H9 (cell line): Measurements from ENCODE around the gene OBI1. TPM values are rescaled to one million over a fixed set of nuclear protein-coding genes. Genes with fewer than 3 reads are reported as not detected.

Experiments
- DNase-seq: peaks from one replicate; pipeline ENCODE4 v3.0.0-alpha.2; 2017
- H2AFZ ChIP-seq: one replicate; pipeline ENCODE4 v1.6.1; 2013; ENCODE audit warnings: mild to moderate bottlenecking, low read length, control low read depth, moderate library complexity
- H2AK5ac ChIP-seq: 2 replicates; pipeline ENCODE4 v1.6.1; 2013; ENCODE audit warnings: low read length, control low read depth, mixed read lengths; ENCODE audit not compliant: insufficient read length
- H2BK120ac ChIP-seq: one replicate; pipeline ENCODE4 v1.6.1; 2013; ENCODE audit warnings: low read depth, mild to moderate bottlenecking, low read length, control low read depth, inconsistent platforms; ENCODE audit not compliant: poor library complexity, severe bottlenecking
- H2BK12ac ChIP-seq: 2 replicates; pipeline ENCODE4 v1.6.1; 2013; ENCODE audit warnings: low read length, control low read depth, mixed read lengths, low read depth; ENCODE audit not compliant: insufficient read length
- H2BK15ac ChIP-seq: 2 replicates; pipeline ENCODE4 v1.6.1; 2013; ENCODE audit warnings: low read depth, low read length, control low read depth
- H2BK20ac ChIP-seq: one replicate; pipeline ENCODE4 v1.6.1; 2013; ENCODE audit warnings: low read depth, mild to moderate bottlenecking, low read length, control low read depth, inconsistent platforms; ENCODE audit not compliant: poor library complexity, severe bottlenecking
- H2BK5ac ChIP-seq: 2 replicates; pipeline ENCODE4 v1.6.1; 2013; ENCODE audit warnings: low read length, control low read depth, mixed read lengths; ENCODE audit not compliant: insufficient read length
- H3K14ac ChIP-seq: 2 replicates; pipeline ENCODE4 v1.6.1; 2013; ENCODE audit warnings: low read length, control low read depth; ENCODE audit not compliant: insufficient read depth
- H3K18ac ChIP-seq: 2 replicates; pipeline ENCODE4 v1.6.1; 2013; ENCODE audit warnings: low read depth, mild to moderate bottlenecking, mixed read lengths, low read length, control low read depth; ENCODE audit not compliant: insufficient read length
- H3K23ac ChIP-seq: 2 replicates; pipeline ENCODE4 v1.6.1; 2013; ENCODE audit warnings: low read length, control low read depth, mixed read lengths, low read depth; ENCODE audit not compliant: insufficient read length
- H3K23me2 ChIP-seq: 2 replicates; pipeline ENCODE4 v1.6.1; 2013; ENCODE audit warnings: low read depth, mild to moderate bottlenecking, mixed read lengths, low read length, control low read depth; ENCODE audit not compliant: insufficient read length, poor library complexity, severe bottlenecking
- H3K27ac ChIP-seq: 2 replicates; pipeline ENCODE4 v1.5.1; 2013; ENCODE audit warnings: low read length, control low read depth, mixed read lengths, low read depth; ENCODE audit not compliant: insufficient read length
- H3K27me3 ChIP-seq: 2 replicates; pipeline ENCODE4 v1.6.1; 2013; ENCODE audit warnings: low read length, control low read depth, inconsistent platforms; ENCODE audit not compliant: insufficient read depth
- H3K4ac ChIP-seq: 2 replicates; pipeline ENCODE4 v1.6.1; 2013; ENCODE audit warnings: low read depth, mild to moderate bottlenecking, control low read depth, inconsistent platforms, low read length, moderate library complexity
- H3K4me1 ChIP-seq: 2 replicates; pipeline ENCODE4 v1.6.1; 2013; ENCODE audit warnings: low read length, control low read depth, inconsistent platforms; ENCODE audit not compliant: insufficient read depth
- H3K4me2 ChIP-seq: 2 replicates; pipeline ENCODE4 v1.6.1; 2013; ENCODE audit warnings: low read length, control low read depth, mixed read lengths; ENCODE audit not compliant: insufficient read length, insufficient read depth
- H3K56ac ChIP-seq: 2 replicates; pipeline ENCODE4 v1.6.1; 2013; ENCODE audit warnings: low read depth, mild to moderate bottlenecking, mixed read lengths, low read length, control low read depth; ENCODE audit not compliant: insufficient read length
- H3K79me1 ChIP-seq: 2 replicates; pipeline ENCODE4 v1.6.1; 2013; ENCODE audit warnings: low read depth, mild to moderate bottlenecking, moderate library complexity, low read length, control low read depth, inconsistent platforms; ENCODE audit not compliant: insufficient read depth, poor library complexity, severe bottlenecking
- H3K79me2 ChIP-seq: 2 replicates; pipeline ENCODE4 v1.6.1; 2013; ENCODE audit warnings: low read length, control low read depth, inconsistent platforms; ENCODE audit not compliant: insufficient read depth
- H3K9ac ChIP-seq: 2 replicates; pipeline ENCODE4 v1.6.1; 2013; ENCODE audit warnings: low read length, control low read depth, mixed read lengths; ENCODE audit not compliant: insufficient read length; ENCODE audit errors: extremely low read depth
- H3K9me3 ChIP-seq: one replicate; pipeline ENCODE4 v1.6.1; 2013; ENCODE audit warnings: low read depth, low read length, inconsistent platforms; ENCODE audit not compliant: control insufficient read depth
- H3T11ph ChIP-seq: one replicate; pipeline ENCODE4 v1.6.1; 2013; ENCODE audit warnings: mild to moderate bottlenecking, low read length, control low read depth, inconsistent platforms
- H4K20me1 ChIP-seq: one replicate; pipeline ENCODE4 v1.6.1; 2013; ENCODE audit not compliant: control insufficient read depth, insufficient read length, insufficient read depth
- H4K5ac ChIP-seq: 2 replicates; pipeline ENCODE4 v1.6.1; 2013; ENCODE audit warnings: low read depth, mild to moderate bottlenecking, mixed read lengths, low read length, control low read depth; ENCODE audit not compliant: insufficient read length
- H4K8ac ChIP-seq: replicated peaks from 2 replicates; pipeline ENCODE4 v1.6.1; 2013; ENCODE audit warnings: low read length, control low read depth, mixed read lengths, low read depth; ENCODE audit not compliant: insufficient read length
- H4K91ac ChIP-seq: 2 replicates; pipeline ENCODE4 v1.6.1; 2013; ENCODE audit warnings: low read depth, mild to moderate bottlenecking, moderate library complexity, mixed read lengths, low read length, control low read depth; ENCODE audit not compliant: insufficient read length
- H3K27ac Mint-ChIP-seq, 3 experiments: 2 replicates in 2 of 3; 3 replicates in 1 of 3; pipeline ENCODE4 v1.8.0; 2020 to 2021; ENCODE audit warnings: mixed read lengths in 3 of 3, mild to moderate bottlenecking in 1 of 3, moderate library complexity in 1 of 3
- H3K27me3 Mint-ChIP-seq: 2 replicates; pipeline ENCODE4 v1.8.0; 2021; ENCODE audit warnings: low read depth, mild to moderate bottlenecking, moderate library complexity, mixed read lengths
- H3K36me3 Mint-ChIP-seq, 3 experiments: 2 replicates in 2 of 3; 3 replicates in 1 of 3; pipeline ENCODE4 v1.8.0; 2020 to 2021; ENCODE audit warnings: low read depth in 3 of 3, mixed read lengths in 3 of 3; ENCODE audit not compliant: insufficient read depth in 1 of 3
- H3K4me1 Mint-ChIP-seq, 2 experiments: 2 replicates each; pipeline ENCODE4 v1.8.0; 2020; ENCODE audit warnings: mixed read lengths in 2 of 2
- H3K4me3 Mint-ChIP-seq, 2 experiments: 2 replicates in 1 of 2; 3 replicates in 1 of 2; pipeline ENCODE4 v1.8.0; 2020 to 2021; ENCODE audit warnings: mild to moderate bottlenecking in 2 of 2, mixed read lengths in 2 of 2, moderate library complexity in 1 of 2
- H3K9me3 Mint-ChIP-seq, 2 experiments: 2 replicates in 1 of 2; 3 replicates in 1 of 2; pipeline ENCODE4 v1.8.0; 2020; ENCODE audit warnings: mild to moderate bottlenecking in 2 of 2, mixed read lengths in 2 of 2, moderate library complexity in 1 of 2
- WGBS: extraction: QIAGEN DNeasy Blood & Tissue Kit; methylation state at CpG from one replicate; pipeline ENCODE4 v1.1.7; 2013; ENCODE audit warnings: missing lambda C conversion rate, low lambda C conversion rate, mixed read lengths; ENCODE audit not compliant: insufficient read length; ENCODE audit errors: extremely low coverage; 5-methylcytosine and 5-hydroxymethylcytosine counted together
- total RNA-seq: library from RNA; stranded (reverse); gene quantifications from 2 replicates; pipeline ENCODE4 v1.2.1, GENCODE V29; 2021
- TF ChIP-seq, protein P1 (sequence below): fragments of 200-600 bp; sonication (generic); conservative IDR thresholded peaks from 3 replicates; pipeline ENCODE4 v1.8.0; 2021; ENCODE audit warnings: antibody characterized with exemption, mild to moderate bottlenecking

The OBI1 gene
- total RNA-seq, 1 experiment from 2014 or later, result 24.4 TPM

DNA sequence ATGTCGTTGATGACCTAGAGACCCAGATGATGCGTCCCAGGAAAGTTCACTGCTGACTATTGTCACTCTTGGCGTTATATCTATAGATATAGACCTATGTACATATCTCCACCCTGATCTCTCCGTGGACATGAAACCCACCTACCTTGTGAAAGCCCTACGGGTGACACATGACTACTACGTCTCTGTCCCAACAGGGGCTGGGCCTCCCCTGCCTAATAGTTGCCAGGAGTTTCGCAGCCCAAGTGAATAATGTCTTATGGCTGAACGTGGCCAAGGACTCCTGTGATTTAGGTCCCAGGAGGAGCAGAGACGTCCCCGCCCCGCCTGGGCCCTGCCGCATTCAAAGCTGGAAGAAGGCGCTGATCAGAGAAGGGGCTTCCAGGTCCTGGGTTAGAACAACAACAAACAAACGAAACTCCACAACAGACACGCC lies 50.7 kb downstream of the OBI1 start:
- H3T11ph ChIP-seq, result no peak overlapping the region
- H3K4me2 ChIP-seq, result peak overlapping the region; percentile 48
- no peak overlapping the region for H3K56ac ChIP-seq
- H3K23ac ChIP-seq, result no peak overlapping the region
- no peak overlapping the region for H3K27ac ChIP-seq
- no peaks in the 10 kb centered on the region; a peak in 1 of 7 replicates for H3K36me3 Mint-ChIP-seq
- no peak overlapping the region for H4K8ac ChIP-seq
- H2BK20ac ChIP-seq, result no peak overlapping the region
- no peak overlapping the region for H4K91ac ChIP-seq
- H3K27ac Mint-ChIP-seq, result no peak overlapping the region
- no peaks in the 10 kb centered on the region for H3K9me3 ChIP-seq
- no peak overlapping the region for H2AFZ ChIP-seq
- H2BK5ac ChIP-seq, result no peak overlapping the region
- H3K4me1 Mint-ChIP-seq, result peaks cover 29 to 53% of the 10 kb centered on the region in 2 experiments
- no peaks in the 10 kb centered on the region for H3K4me1 ChIP-seq
- no peak overlapping the region; the same call in 1 of the 2 replicates for H3K14ac ChIP-seq
- no peak overlapping the region for H4K5ac ChIP-seq
- H4K20me1 ChIP-seq, result no peaks in the 10 kb centered on the region
- TF ChIP-seq, protein P1, sequence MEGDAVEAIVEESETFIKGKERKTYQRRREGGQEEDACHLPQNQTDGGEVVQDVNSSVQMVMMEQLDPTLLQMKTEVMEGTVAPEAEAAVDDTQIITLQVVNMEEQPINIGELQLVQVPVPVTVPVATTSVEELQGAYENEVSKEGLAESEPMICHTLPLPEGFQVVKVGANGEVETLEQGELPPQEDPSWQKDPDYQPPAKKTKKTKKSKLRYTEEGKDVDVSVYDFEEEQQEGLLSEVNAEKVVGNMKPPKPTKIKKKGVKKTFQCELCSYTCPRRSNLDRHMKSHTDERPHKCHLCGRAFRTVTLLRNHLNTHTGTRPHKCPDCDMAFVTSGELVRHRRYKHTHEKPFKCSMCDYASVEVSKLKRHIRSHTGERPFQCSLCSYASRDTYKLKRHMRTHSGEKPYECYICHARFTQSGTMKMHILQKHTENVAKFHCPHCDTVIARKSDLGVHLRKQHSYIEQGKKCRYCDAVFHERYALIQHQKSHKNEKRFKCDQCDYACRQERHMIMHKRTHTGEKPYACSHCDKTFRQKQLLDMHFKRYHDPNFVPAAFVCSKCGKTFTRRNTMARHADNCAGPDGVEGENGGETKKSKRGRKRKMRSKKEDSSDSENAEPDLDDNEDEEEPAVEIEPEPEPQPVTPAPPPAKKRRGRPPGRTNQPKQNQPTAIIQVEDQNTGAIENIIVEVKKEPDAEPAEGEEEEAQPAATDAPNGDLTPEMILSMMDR, result no peak
- H3K27me3 ChIP-seq, result peaks cover 80% of the 10 kb centered on the region
- no peak overlapping the region for H2BK15ac ChIP-seq
- no peaks in the 10 kb centered on the region for H3K79me2 ChIP-seq
- peak overlapping the region; percentile 60 to 82 for H3K4me3 Mint-ChIP-seq
- H2BK120ac ChIP-seq, result no peak overlapping the region
- no peak overlapping the region for H3K18ac ChIP-seq
- no peak overlapping the region for H3K9ac ChIP-seq
- peaks cover 9% of the 10 kb centered on the region for H3K23me2 ChIP-seq
- no peak overlapping the region for H2BK12ac ChIP-seq
- H3K9me3 Mint-ChIP-seq, result peaks cover 0 to 8% of the 10 kb centered on the region in 2 experiments; a peak in 1 of 5 replicates
- H3K4ac ChIP-seq, result no peak overlapping the region
- WGBS, result no CpG with 5 or more reads among the region's 15 CpGs
- no peak overlapping the region for H2AK5ac ChIP-seq
- no peaks in the 10 kb centered on the region for H3K79me1 ChIP-seq
- no peak for DNase-seq
- peaks cover 100% of the 10 kb centered on the region for H3K27me3 Mint-ChIP-seq
